SHP77 treated with DMSO at 0.1 percent for 48 hours (cell line): ENCODE results near the gene PBXIP1.
"Not testable (repeated sequence)": the region's sequence is repeated elsewhere in the genome, so short reads cannot be mapped to it uniquely, and the experiment has no call there.

Source experiments
- DNase-seq: peaks from one replicate; lab custom pipeline; 2025; lab: John Stamatoyannopoulos, UW

The PBXIP1 gene

DNA sequence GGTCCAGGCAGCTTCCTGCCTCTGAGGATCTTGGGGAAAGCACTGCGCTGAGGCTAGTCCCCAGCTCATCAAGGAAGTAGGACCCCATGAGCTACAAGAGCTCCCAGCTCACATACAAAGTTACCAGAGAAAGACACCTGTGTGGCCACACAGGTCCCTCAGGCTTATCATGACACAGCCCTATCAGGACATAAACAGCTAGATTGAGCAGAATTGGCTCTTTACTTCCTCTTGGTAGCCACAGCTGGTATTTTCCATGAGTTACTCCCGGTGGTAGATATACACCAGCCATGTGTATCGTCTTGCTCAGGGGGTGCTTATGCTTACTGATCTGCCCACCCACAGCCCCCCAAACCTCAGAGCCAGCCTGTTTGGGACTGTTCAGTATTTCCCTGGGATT lies 38.7 kb upstream of the PBXIP1 start:
- DNase-seq = no peak

DNA sequence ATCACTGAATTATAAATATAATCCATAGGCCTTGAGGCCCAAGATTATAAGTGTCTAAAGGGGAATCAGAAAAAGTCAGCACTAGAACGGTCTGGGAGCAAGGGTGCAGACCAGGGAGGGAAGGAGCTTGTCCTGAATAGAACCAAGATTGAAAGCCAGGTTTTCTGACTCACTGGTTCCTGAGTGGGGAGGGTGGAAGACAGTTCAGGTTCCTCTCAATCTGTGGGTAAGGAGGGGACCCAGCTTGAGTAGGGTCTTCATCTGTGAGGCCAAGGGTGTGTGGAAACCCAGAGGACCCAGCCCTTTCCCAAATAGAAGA lies 38.3 kb upstream of the PBXIP1 start:
- no peak for DNase-seq

GRCh38 chr1:154993572-154994268 lies 37.8 kb upstream of the PBXIP1 start, which contains the start of gene LENEP:
TSS of gene LENEP (plus strand) at chr1:154993586. CDS start at chr1:154993608, 22 bp downstream.
- DNase-seq = no peak

GRCh38 chr1:154992721-154993571 lies 37.0 kb upstream of the PBXIP1 start:
- peak; percentile 34 for DNase-seq

- no peak for DNase-seq
These were observed 34.4 kb upstream of the PBXIP1 start for GRCh38 chr1:154990276-154990675.

DNA sequence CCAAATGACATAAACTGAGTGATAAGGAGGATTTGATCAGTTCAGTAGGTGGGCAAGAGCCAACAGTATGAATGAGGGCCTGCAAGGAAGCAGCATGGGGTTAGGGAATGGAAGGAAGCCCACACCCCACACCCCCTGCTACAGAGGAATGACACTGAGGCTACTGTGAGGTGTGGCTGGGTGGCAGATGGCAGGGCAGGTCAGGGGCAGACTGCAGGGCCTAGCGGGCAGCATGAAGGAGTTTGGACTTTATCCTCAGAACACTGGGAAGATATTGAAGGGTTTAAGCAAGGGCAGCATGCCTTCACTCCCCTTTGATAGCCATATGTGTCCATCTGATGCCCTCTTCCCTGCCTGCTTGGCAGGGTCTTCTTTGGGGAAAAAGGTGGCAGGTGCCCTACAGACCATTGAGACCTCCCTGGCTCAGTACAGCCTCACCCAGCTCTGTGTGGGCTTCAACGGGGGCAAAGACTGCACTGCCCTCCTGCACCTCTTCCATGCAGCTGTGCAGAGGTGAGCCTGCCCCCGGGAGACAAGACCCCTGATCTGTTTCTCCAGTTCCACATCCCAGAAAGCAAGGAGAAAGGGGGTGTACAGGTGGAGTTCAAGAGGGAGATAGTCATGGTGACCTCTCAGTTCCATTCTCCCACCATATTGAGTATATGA lies 33.4 kb upstream of the PBXIP1 start:
- DNase-seq = no peak

DNA sequence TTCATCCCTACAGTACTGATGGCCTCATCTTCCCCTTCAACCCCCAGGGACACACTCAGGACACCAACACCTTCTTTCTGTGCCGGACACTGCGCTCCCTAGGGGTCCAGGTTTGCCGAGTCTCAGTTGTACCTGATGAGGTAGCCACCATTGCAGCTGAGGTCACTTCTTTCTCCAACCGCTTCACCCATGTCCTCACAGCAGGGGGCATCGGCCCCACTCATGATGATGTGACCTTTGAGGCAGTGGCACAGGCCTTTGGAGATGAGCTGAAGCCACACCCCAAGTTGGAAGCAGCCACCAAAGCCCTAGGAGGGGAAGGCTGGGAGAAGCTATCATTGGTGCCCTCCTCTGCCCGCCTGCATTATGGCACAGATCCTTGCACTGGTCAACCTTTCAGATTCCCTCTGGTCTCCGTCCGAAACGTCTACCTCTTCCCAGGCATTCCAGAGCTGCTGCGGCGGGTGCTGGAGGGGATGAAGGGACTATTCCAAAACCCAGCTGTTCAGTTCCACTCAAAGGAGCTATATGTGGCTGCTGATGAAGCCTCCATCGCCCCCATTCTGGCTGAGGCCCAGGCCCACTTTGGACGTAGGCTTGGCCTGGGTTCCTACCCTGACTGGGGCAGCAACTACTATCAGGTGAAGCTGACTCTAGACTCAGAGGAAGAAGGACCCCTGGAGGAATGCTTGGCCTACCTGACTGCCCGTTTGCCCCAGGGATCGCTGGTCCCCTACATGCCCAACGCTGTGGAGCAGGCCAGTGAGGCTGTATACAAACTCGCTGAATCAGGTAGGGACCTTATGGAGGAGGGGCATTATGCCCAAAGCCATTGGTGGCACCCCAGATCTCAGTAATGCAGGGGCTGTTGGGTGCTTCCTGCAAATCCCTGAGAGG lies 32.4 kb upstream of the PBXIP1 start:
- DNase-seq = no peak

GRCh38 chr1:154987326-154987725 lies 31.4 kb upstream of the PBXIP1 start:
- DNase-seq = no peak

GRCh38 chr1:154986736-154987135 lies 30.8 kb upstream of the PBXIP1 start:
- not testable (repeated sequence) for DNase-seq

DNA sequence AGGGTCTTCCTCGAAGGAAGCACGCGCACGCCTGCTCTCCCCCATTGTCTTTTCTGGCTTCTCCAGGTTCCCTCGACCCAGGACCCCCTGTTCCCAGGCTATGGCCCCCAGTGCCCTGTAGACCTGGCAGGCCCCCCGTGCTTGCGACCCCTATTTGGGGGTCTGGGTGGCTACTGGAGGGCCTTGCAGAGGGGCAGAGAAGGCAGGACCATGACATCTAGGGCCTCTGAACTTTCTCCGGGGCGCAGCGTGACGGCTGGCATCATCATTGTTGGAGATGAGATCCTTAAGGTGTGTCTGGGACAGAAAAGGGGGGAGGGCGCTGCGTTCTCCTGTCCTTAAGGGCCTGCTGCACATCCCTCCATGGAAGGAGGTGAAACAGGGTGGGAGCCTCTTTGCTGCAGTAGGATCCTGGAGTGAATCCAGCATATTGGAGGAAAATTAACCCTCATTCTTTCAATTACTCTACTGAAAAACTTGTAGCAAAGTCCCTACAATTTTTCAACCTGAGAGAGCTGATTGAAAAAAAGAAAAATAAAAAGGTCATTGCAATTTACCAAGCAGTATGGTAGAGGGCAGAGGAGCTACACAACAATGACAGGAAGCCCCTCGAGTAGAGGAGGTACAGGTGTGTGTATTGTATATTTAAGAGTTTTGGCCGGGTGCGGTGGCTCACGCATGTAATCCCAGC lies 28.0 kb upstream of the PBXIP1 start:
- DNase-seq = no peak

GRCh38 chr1:154982897-154983648 lies 27.2 kb upstream of the PBXIP1 start, which contains the start of gene FLAD1:
TSS of gene FLAD1 (plus strand) at chr1:154983344. CDS start at chr1:154983695, 351 bp downstream.
- DNase-seq = peak; percentile 100

DNA sequence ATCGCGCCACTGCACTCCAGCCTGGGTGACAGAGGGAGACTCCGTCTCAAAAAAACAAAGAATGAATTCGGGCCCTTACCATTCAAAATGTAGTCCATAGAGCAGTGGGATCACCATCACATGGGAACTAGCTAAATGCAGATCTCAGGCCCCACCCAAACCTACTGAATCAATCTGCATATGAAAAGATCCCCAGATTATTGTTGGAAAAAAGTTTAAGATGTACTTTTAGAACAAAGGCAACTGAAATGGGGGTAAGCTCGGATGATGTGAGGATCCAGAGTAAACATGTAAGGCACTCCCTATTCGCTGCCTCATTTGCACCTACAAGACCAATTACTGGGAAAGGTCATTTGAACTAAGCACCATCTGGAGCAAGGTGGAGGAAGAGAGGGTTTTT lies 26.4 kb upstream of the PBXIP1 start:
- peak; percentile 65 for DNase-seq

- DNase-seq = no peak
These were observed 22.5 kb upstream of the PBXIP1 start for GRCh38 chr1:154978360-154978759.

DNA sequence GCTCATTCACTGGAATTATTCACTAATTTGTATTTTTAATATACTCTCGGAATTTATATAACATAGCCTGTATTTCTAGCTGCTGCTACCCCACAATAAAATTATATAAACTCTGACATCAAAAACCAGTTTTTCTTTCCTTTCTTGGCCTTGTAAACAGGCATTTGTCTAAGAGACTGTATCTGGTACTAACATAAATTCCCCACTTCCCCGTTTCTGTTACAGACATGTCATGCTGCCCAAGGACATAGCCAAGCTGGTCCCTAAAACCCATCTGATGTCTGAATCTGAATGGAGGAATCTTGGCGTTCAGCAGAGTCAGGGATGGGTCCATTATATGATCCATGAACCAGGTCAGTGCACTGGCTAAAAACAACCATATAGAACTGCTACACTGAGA lies 21.9 kb upstream of the PBXIP1 start:
- not testable (repeated sequence) for DNase-seq

DNA sequence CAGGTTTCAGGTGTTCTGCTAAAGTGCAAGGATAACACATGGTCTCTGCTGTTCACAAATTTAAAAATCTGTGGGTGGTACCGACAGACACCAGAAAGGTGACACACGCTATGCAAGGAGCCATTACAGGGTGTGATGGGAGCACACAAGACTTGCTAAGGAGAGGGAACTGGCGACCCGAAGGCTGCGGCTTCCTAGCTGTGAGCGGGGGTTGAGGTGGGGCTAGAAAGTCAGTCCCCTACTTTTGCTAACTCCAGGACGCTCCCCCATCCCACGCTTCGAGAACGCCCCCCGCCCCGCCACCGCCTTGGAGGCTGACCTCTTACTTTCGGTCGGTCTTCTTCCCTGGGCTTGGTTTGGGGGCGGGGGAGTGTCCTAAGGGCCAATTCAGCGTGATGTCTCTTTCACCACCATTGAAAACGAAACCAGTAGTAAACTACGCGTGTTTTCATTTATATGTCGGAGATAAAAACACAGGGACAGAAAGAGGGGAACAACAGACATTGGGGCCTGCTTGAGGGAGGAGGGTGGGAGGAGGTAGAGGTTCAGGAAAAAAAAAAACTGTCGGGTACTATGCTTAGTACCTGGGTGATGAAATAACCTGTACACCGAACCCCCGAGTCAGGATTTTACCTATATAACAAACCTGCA lies 19.6 kb upstream of the PBXIP1 start:
- DNase-seq = no peak

DNA sequence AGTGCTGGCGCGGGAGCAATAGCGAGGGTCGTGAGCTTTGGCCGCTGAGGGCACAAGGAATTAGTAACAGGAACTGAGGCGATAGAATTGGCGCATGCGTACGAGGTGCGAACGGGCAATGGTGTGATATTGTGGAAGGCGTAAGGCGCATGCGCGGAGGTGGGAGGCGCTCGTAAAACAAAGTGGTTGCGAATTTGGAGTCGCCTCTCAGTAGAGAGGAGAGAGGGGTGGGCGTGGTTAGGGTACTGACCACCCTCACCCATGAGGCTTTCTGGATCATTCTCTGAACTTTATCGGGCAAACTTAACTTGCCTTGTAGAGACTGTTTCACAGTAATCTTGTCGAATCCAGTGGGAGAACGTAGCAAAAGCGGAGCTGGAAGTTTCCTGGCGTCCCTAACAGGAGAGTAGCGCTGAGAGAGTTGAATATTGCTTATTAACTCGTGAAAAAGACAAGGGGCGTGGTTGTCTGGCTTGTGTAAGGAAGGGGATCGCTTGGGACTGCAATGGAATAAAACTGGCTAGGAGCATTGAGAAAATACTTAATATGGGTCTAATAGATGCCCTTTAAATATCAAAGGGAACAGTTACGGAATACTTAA lies 19.0 kb upstream of the PBXIP1 start:
- DNase-seq = peak; percentile 100

- peak; percentile 100 for DNase-seq
These were observed 18.4 kb upstream of the PBXIP1 start, which contains the start of gene CKS1B for GRCh38 chr1:154974102-154974807. TSS of gene CKS1B (plus strand) at chr1:154974681. CDS start at chr1:154974746, 65 bp downstream.

DNA sequence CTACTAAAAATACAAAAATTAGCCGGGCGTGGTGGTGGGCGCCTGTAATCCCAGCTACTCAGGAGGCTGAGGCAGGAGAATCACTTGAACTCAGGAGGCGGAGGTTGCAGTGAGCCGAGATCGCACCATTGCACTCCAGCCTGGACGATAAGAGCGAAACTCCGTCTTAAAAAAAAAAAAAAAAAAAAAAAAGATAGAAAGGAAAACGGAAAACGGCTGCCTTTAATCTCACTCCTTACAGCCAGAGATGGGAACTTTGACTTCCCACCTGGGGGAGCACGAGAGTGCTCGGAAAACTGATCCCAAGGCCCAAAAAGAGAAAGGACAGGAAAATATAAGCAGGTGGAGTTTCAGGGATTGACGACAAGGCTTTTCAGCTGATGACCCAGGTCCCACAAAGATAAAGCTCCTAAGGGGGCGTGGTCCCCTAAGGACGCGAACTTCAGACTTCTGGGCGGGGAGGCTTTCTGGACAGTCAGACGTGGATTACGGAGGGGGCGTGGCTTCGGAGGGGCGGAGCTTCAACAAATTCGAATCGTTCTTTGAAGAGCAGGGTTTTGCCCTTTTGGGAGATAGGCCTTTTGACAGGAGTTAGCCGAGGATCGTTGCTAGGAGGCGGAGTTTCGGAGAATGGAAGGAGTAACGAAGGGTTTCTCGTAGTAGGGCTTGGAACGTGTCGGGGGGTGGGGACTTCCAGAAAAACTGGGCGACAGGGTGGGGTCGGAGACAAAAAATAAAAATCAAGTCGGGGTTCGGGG lies 17.6 kb upstream of the PBXIP1 start:
- peak; percentile 91 for DNase-seq
